DND-41 (cell line): ENCODE measurements around the gene MEG3.

Source experiments
- EZH2 ChIP-seq: IDR thresholded peaks from 3 replicates; pipeline ENCODE4 v1.6.1; 2012; ENCODE audit warnings: borderline replicate concordance, low read depth, mild to moderate bottlenecking, moderate library complexity, low read length, inconsistent platforms; ENCODE audit not compliant: severe bottlenecking
- TF ChIP-seq, protein P1 (sequence below): IDR thresholded peaks from 2 replicates; pipeline ENCODE4 v1.5.1; 2012; ENCODE audit warnings: borderline replicate concordance, low read length, moderate library complexity, mild to moderate bottlenecking; ENCODE audit not compliant: poor library complexity, severe bottlenecking; ENCODE audit errors: extremely low read depth

DNA sequence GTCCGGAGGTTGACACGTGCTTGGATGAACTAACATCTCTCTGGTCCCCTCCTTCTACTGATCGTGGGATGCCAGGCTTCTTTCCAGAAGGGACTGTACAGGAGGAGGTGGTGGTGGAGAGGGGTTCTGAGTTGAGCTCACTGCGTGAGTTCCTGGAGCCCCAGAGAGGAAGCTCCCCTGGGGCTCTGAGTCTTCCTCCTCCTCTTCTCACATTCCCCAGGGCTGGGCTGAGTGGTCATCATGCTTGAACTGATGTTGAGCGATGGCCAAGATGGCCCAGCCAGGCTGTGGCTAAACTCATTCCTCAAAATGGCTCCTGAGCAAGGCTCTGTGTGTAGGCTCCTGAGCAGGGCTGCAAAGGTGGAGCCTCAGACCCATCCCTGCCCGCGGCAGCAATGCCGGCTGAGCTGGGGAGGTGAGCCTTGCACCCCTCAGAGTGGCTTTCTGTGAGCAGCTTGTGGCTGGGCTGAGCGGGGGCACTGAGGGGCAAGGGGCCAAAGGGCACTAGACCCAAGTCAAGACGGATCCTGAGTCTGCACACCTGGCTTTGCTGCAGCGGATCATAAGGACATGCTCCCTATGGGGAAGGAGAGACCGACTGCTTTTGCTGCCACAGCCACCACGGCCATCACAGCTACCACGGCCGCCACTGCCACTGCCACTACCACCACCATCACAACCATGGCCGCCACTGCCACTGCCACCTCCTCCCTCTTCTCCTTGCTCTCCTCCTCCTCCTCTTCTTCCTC lies 35.4 kb downstream of the MEG3 start:
- TF ChIP-seq, protein P1, sequence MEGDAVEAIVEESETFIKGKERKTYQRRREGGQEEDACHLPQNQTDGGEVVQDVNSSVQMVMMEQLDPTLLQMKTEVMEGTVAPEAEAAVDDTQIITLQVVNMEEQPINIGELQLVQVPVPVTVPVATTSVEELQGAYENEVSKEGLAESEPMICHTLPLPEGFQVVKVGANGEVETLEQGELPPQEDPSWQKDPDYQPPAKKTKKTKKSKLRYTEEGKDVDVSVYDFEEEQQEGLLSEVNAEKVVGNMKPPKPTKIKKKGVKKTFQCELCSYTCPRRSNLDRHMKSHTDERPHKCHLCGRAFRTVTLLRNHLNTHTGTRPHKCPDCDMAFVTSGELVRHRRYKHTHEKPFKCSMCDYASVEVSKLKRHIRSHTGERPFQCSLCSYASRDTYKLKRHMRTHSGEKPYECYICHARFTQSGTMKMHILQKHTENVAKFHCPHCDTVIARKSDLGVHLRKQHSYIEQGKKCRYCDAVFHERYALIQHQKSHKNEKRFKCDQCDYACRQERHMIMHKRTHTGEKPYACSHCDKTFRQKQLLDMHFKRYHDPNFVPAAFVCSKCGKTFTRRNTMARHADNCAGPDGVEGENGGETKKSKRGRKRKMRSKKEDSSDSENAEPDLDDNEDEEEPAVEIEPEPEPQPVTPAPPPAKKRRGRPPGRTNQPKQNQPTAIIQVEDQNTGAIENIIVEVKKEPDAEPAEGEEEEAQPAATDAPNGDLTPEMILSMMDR, result no peak
- TF ChIP-seq EZH2, result no peak
